ENCODE data around the gene ARL6IP4. TPM values are rescaled to one million over a fixed set of nuclear protein-coding genes. Genes with fewer than 3 reads are reported as not detected.

Gene ARL6IP4
- total RNA-seq, 1 donor from 2014 or later: 146 TPM

DNA sequence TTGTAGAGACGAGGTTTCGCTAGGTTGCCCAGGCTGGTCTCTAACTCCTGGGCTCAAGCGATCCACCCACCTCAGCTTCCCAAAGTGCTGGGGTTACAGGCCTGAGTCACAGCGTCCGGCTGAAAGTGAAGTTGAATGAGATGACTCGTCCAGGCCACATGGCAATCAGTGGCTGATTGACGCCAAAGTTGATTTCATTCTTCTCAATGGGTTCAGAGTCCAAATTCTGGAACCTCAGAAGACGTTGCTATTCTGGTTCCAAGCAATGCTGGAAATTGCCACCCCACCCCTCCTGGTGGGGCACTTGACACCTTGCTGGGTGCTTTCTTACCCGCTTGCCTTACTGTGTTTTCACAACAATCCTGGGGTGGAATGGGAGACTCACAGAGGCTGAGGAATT is 29.1 kb upstream of the ARL6IP4 start:
- Mint-ChIP-seq H3K4me1 (ENCODE audit: low read depth) (peaks cover 24% of the 10 kb centered on the region), H3K27me3 (ENCODE audit: low read depth) (no peaks in the 10 kb centered on the region), H3K27ac (ENCODE audit: unreplicated experiment) (peak overlapping the region; percentile 22), H3K36me3 (ENCODE audit: low read depth) (peaks cover 1% of the 10 kb centered on the region), H3K4me3 (ENCODE audit: unreplicated experiment) (no peak overlapping the region), H3K9me3 (ENCODE audit: low read depth) (no peaks in the 10 kb centered on the region)
- TF ChIP-seq, protein P1, sequence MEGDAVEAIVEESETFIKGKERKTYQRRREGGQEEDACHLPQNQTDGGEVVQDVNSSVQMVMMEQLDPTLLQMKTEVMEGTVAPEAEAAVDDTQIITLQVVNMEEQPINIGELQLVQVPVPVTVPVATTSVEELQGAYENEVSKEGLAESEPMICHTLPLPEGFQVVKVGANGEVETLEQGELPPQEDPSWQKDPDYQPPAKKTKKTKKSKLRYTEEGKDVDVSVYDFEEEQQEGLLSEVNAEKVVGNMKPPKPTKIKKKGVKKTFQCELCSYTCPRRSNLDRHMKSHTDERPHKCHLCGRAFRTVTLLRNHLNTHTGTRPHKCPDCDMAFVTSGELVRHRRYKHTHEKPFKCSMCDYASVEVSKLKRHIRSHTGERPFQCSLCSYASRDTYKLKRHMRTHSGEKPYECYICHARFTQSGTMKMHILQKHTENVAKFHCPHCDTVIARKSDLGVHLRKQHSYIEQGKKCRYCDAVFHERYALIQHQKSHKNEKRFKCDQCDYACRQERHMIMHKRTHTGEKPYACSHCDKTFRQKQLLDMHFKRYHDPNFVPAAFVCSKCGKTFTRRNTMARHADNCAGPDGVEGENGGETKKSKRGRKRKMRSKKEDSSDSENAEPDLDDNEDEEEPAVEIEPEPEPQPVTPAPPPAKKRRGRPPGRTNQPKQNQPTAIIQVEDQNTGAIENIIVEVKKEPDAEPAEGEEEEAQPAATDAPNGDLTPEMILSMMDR (IDR thresholded peaks at IDR 0.05): no peak
- DNase-seq (ENCODE audit: low spot score): no peak

DNA sequence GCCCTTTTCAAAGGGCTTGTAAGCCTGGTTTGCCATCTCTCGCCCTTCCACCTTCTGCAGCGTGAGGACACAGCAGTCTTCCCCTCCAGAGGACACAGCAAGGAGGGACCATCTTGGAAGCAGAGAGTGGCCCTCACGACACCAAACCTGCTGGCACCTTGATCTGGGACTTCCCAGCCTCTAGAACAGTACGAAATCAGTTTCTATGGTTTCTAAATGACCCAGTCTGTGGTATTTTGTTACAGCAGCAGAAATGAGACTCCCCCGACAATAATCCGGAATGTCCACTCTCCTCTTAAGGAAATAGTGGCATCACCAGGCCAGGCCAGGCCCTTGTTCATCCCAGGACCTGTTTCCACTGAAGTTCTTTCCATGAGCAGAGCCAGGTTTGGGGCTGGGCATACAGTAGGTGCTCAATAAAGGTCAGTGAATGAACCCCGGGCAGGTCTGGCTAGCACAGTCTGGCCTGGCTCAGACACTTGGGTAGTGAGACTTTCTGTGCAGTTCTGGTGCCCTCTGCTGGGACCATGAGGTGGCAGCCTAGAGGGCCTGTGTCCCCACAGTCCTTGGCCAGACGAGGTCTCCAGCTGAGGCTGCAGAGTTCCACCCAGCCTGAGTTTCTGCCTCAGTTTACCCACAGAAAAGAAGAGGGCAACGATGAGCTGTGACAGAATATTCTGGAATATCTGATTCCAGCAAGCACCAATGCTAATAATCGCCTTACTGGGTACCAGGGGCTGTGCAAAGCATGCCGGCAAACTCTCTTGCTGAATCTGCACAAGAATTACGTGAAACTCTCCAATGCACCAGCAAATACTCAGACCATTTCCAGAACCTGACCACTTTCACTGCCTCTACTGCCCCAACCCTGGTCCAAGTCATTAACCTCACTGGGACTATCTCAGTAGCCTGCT is 28.2 kb upstream of the ARL6IP4 start:
- Mint-ChIP-seq H3K4me1 (ENCODE audit: low read depth) (peaks cover 16% of the 10 kb centered on the region), H3K27ac (ENCODE audit: unreplicated experiment) (peak overlapping the region; percentile 22), H3K9me3 (ENCODE audit: low read depth) (no peaks in the 10 kb centered on the region), H3K4me3 (ENCODE audit: unreplicated experiment) (no peak overlapping the region), H3K36me3 (ENCODE audit: low read depth) (peaks cover 3% of the 10 kb centered on the region), H3K27me3 (ENCODE audit: low read depth) (no peaks in the 10 kb centered on the region)
- TF ChIP-seq, protein P1 (IDR thresholded peaks at IDR 0.05): peak; percentile 95
- DNase-seq (ENCODE audit: low spot score): no peak

DNA sequence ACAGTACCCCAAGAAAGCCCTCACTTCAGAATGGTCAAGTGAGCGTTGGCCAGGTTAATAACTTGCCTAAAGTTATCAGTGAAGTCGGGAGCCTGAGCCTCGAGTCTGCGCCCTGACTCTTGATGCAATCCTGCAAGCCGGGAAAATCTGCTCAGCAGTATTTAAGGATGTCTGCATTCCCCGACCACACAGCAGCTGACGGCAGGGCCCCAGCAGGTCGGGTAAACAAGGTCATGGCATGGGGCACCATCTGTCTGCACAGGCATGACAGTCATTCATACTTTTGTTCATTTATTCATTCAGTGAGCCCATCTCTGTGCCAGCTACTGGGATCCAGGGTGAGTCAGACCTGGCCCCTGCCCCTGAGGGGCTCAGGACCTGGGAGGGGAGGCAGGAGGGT is 25.3 kb upstream of the ARL6IP4 start:
- no peak overlapping the region for H3K27ac Mint-ChIP-seq (ENCODE audit: unreplicated experiment)
- H3K36me3 Mint-ChIP-seq (ENCODE audit: low read depth): peaks cover 5% of the 10 kb centered on the region
- no peaks in the 10 kb centered on the region for H3K9me3 Mint-ChIP-seq (ENCODE audit: low read depth)
- no peaks in the 10 kb centered on the region for H3K27me3 Mint-ChIP-seq (ENCODE audit: low read depth)
- TF ChIP-seq, protein P1 (IDR thresholded peaks at IDR 0.05): no peak
- DNase-seq (ENCODE audit: low spot score): no peak
- H3K4me1 Mint-ChIP-seq (ENCODE audit: low read depth): peaks cover 7% of the 10 kb centered on the region
- no peak overlapping the region for H3K4me3 Mint-ChIP-seq (ENCODE audit: unreplicated experiment)

DNA sequence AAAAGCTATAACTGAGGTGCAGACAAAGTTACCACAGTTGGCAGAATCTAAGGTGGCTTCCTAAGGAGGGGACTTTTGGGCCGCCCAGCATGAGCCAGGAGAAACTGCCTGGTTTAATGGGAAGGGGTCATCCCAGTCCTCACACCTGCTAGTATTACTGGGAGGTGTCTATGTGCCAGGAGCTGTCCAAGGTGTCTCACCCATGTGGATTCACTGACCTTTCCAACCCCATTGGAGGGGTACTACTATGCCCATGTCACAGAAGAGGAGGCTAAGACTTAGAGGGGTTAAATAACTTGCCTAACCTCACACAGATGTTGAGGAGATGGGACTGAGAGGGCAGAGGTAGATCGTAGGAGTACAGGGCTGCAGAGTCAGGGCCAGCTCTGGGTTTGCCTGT is 24.4 kb upstream of the ARL6IP4 start:
- peaks cover 7% of the 10 kb centered on the region for H3K4me1 Mint-ChIP-seq (ENCODE audit: low read depth)
- TF ChIP-seq, protein P1 (IDR thresholded peaks at IDR 0.05): no peak
- H3K4me3 Mint-ChIP-seq (ENCODE audit: unreplicated experiment): no peak overlapping the region
- no peak for DNase-seq (ENCODE audit: low spot score)
- no peak overlapping the region for H3K27ac Mint-ChIP-seq (ENCODE audit: unreplicated experiment)
- no peaks in the 10 kb centered on the region for H3K27me3 Mint-ChIP-seq (ENCODE audit: low read depth)
- no peaks in the 10 kb centered on the region for H3K9me3 Mint-ChIP-seq (ENCODE audit: low read depth)
- H3K36me3 Mint-ChIP-seq (ENCODE audit: low read depth): peaks cover 5% of the 10 kb centered on the region

DNA sequence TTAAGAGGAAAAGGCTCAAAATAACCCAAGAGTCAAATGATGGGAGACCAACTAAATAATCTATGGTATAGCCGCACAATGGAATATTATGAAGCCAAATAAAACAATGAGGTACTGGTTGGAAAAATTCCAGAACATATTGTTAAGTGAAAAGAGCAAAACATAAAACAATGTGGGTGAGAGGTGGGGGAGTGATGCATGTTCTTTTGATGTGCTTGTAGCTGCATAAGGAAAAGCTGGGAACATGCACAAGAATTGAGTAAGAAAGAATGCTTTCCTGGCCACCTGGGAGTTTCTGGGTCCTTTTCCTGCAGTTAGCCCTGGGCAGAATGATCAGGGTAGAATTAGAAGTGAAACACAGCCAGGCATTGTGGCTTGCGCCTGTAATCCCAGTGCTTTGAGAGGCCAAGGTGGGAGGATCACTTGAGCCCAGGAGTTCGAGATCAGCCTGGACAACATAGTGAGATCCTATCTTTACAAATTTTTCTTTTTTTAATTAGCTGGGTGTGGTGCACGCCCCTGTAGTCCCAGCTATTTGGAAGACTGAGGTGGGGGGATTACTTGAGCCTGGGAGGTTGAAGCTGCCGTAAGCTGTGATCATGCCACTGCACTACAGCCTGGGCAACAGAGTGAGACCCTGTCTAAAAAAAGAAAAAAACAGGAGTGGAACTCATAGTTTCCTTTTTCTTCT is 22.1 kb upstream of the ARL6IP4 start:
- peaks cover 5% of the 10 kb centered on the region for H3K36me3 Mint-ChIP-seq (ENCODE audit: low read depth)
- no peaks in the 10 kb centered on the region for H3K9me3 Mint-ChIP-seq (ENCODE audit: low read depth)
- H3K27me3 Mint-ChIP-seq (ENCODE audit: low read depth): no peaks in the 10 kb centered on the region
- H3K27ac Mint-ChIP-seq (ENCODE audit: unreplicated experiment): no peak overlapping the region
- H3K4me1 Mint-ChIP-seq (ENCODE audit: low read depth): no peaks in the 10 kb centered on the region
- TF ChIP-seq, protein P1 (IDR thresholded peaks at IDR 0.05): no peak
- no peak overlapping the region for H3K4me3 Mint-ChIP-seq (ENCODE audit: unreplicated experiment)
- no peak for DNase-seq (ENCODE audit: low spot score)
